Mesenteric fat pad (tissue), 1 donor: Measurements from ENCODE around the gene PARS2. TPM values are rescaled to one million over a fixed set of nuclear protein-coding genes. Genes with fewer than 3 reads are reported as not detected.
A peak's percentile ranks its signal among the peaks of the same experiment; 100 is the strongest.

Experiments
- DNase-seq: peaks from one replicate; pipeline ENCODE4 v3.0.0-alpha.2; 2020; ENCODE audit warnings: low spot score
- total RNA-seq: library from RNA; stranded (reverse); fragmentation: NEBNext Ultra II Directional; extraction: Animal tissue kit (Norgen Biotek cat#: 25700); gene quantifications from one replicate; pipeline ENCODE4 v1.2.1, GENCODE V29; 2021
- donor health status: DM: yes; HTN: yes; CAD: no.

The PARS2 gene
- total RNA-seq, 1 donor from 2014 or later = 1.9 TPM

DNA sequence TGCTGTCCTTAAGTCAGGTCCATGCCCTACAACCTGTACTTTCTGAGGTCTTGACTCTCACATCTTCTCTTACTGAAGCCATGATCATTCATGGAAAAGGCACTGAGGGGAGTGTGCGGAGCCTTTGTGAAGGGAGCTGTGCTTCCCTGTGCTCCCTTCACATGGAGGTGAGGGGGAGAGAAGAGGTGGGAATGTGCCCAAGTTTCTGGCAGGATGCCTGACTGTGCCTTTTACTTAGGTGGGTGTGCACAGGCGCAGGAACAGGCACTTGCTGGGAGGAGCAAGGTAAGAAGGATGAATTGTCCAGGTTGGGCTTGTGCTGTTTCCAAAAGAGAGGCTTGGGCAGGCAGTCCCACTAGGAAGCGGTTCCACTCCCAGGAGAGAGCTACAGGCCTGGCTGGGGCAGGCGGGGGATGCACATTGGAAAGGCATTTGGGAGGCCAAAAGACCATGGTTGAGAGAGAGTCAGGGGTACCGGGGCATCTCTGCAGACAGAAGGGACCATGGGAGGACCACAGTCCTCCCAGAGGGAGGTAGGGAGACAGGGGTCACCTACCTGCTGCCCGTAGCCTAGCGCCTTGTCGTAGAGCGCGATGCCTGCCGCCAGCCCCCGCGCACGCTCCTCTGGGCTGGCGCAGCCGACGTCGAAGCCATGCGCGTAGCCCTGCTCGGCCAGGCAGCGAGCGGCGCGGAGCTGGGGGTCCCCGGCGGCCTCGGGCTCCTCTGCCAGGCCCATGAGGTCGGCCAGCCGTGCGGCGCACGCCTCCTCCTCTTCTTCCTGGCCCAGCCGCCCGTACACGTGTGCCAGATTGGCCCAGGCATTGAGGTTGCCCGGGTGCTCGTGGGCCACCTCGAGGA, 35.9 kb upstream of the PARS2 start:
- peak; percentile 69 for DNase-seq

DNA sequence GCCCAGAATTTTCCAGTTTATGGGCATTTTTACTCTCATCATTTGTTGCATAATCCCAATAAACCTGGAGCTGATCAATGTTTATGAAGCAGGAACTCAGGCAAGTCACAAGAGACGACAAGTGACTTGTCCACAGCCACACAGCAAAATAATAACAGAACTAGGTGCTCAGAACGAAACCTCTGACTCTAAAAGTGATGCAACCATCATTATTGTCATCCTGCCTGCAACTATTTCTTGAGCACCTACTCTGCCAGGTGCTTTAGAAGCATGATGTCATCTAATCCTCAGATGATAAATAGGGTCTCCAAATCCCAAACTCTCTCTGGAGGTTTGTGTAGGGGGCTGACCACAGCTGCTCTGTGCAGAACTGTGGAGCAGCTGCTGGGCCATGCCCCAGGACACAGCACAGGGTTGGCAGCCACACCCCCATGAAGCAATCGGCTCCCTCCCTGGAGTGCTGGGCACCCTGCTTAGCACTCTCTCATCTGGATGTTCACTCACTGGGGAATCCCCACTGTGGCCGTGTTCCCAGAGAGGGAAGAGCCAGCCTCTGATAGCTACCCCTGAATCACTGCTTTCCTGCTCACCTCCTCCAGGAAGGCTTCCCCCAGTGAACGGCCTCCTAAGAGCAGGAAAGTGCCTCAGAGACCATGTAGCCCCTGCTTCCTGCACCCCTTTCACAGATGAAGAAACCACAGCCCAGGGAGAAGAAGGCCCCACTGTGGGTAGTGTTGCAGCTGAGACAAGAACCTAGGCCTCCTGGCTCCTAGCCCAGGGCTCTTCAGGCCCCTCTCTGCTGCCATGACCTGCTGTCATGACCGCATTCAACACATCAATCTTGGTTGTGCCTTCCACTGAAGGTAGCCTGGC, 34.7 kb upstream of the PARS2 start:
- DNase-seq = peak; percentile 53

DNA sequence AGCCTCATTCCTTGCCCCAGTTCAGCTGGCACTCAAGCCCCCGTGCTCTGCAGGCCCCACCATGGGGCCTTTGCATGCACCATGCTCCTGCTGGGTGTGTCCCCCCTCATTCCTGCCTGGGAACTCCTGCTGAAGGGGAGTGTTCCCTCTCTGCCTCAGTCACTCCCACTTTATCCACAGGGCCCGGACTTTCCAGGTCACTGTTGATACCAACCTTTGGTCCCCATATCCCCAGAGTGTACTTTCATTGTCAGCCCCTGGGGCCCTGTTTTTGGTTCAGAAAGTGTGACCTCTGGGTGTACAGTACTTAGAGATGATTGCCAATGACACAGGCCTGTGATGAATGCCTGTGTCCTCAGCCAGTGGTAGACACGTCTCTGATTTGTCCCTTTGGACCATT, 33.9 kb upstream of the PARS2 start:
- peak; percentile 60 for DNase-seq

DNA sequence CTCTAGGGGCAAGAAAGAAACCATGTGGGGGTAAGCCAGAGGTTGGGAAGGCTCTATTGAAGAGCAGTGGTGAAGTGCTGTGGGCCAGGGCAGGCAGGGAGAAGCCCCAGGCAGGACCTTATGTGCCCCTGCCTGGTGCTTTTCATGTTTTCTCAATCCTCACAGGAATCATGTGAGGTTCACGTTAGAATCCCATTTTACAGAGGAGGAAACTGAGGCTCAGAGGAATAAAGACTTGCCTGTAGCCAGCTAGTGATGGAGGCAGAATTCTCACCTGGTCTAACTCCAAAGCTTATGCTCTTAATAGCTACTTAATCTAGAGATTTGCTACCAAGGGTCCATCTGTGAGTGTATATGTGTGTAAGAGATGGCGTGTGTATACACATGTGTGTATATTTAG, 32.6 kb upstream of the PARS2 start:
- DNase-seq = no peak

DNA sequence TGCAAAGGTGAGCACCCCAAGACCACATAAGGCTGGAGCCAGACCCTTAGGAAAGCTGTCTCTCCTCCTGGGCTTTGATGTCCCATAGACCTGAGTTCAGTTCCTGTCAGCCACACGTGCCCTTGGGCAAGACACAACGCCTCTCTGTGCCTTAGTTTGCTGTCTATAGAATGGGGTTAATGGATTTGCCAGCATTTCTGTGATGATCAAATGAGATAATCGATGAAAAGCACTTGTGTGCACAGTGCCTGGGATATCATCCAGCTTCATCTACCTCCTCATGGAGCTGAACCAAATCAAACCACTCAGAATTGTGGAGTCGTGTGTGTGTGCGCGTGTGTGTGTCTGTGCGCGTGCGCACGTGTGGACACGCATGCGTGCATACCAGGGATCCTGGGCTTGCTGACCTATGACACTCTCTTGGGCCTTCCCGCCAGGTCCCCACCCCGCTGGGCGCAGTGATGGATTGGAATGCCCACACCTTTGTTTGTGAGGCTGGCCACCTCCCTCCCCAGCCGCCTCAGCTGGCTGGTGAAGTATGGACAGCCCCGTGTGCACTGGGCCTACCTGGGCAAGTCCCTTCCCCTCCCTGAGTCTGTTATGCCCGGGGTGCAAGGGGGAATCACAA, 31.6 kb upstream of the PARS2 start:
- no peak for DNase-seq

DNA sequence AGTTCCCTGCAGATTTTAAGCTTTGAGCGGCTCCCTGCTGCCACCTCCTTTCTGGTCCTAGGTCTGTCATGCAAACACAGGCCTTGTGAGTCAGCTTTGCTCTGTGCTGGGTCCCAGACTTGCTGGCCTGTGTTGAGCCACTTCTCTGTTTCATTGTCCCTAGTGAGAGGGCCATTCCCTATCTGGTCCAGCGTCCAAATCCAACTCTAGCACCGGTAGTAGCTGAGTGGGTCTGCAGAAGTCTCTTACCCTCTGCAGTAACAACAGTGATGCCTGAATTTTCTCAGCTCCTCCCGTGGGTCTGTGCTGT, 31.0 kb upstream of the PARS2 start:
- no peak for DNase-seq

DNA sequence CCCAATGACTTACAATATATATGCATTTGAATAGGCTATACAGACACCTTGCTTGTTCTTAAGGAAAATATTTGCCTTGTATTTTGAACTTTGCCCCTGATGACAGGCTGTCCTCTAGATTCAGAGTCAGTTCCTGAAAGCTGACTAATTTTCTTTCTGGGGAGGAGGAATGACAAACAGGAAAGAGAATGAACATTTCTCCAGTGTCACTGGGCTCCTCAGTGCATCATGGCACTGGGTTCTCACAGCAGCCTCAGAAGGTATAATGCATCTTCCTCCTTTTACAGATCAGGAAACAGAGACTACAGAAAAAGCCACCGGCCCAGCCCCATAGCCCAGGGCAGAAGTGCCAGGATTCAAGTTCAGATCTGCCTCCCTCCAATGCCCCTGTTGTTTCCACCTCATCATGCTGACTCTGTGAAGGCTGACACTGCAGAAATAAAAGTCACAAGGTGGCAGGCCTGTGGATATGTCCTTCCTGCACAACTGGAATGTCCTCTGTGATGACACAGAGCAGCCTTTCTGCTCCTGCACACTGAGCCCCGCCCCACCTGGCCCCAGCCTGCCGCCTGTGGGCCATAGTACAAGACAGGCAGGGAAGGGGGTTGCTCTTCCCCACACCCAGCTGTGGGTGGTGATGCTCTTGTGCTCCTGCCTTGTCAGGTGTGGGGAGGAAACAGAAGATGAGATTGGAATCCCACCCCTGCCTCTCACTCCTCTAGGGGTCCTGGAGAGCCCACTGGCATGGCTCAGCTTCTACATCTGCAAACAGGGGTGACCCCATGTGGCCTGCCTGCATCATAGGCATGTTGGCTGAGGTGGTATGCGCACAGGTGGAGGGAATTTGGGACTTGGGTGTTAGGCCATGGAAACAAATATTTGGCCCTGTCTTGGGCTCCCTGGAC, 30.4 kb upstream of the PARS2 start:
- no peak for DNase-seq

DNA sequence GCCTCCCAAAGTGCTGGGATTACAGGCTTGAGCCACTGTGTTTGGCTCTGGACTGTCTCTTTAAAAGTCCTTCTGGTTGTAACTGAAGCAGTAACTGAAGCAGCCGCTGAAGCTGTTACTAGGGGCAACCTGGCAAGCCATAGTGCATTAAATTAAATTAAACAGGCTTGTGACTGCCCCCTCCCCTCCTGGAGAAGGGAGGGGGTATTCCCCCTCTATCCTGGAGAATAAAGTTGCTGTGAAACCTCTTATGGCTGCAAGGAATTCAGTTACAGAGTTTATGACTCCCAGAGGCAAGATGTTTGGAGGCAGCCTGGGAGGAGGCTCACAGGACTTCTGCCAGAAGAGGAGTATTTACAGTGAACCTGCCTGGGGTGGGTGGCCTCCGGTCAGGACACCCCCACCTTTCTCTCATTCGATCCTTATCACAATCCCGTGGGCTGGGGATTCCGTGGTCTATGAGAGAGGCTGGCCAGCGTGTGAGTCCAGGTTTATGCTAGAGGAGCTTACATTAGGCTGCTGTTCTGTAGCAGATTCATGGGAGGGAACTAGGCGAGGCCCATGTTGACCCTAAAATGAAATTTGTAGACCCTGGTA, 28.5 kb upstream of the PARS2 start:
- no peak for DNase-seq

DNA sequence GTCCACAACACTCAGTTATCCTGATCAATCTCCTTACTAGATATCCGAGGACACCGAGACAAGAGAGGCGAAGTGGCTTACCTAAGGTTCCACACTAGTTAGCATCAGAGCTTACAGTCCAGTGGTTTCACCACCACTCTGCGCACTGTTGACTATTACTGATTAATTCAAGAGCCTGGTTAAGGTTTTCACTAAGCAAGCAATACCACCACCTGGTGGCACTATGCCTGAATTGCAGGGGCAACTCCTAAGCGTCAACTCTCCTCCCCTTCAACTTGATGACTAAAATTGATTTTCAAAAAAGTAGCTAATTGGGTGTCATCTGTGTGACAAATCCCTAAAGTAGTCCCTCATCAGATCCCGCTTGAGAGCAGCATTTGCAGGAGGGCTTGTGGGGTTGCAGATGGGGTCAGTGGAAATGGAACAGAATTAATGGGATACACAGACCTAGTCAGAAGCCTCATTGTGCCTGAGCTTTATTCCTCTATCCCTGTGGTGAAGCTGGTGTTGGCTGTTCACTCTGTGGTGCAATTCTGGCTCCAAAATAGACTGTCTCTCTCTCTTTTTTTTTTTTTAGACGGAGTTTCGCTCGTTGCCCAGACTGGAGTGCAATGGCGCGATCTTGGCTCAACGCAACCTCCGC, 27.7 kb upstream of the PARS2 start:
- no peak for DNase-seq

DNA sequence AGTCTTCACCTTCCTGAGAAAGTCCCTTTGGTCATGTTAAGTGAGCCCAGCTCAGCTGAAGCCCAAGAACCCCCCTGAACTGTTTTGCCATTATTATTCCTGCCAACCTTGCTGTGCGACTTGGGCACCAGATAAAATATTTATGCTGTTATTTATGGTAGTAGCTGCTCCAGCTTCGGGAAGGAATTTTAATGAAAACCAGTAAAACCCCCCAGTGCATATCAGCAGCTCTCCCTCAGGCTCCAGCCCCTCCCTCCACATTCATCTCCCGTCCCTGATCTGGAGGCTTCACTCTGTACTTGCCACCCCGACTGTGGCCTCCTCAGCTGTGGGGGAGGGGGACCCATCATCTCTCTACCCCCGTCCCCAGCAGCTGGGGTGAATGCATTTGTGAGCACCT, 24.1 kb upstream of the PARS2 start:
- no peak for DNase-seq

DNA sequence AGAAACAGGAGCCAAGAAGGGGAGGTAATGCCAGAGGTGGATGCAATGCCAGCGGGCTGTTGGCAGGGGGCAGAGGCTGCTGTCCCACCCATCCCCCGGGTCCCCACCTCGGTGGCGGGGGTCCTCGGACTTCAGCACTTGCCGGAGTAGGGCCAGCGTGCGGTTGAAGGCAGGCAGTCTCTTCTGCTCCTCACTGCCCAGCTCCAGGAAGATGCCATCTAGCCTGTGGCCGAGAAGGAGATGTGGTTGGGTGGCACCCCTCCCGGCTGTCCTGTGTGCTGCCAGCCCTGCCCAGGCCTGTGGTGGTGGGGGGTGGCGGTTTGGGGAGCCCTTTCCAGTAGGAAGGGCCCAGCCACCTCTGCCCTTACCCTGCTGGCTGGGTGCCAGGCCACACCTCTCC, 23.3 kb upstream of the PARS2 start:
- DNase-seq = no peak

DNA sequence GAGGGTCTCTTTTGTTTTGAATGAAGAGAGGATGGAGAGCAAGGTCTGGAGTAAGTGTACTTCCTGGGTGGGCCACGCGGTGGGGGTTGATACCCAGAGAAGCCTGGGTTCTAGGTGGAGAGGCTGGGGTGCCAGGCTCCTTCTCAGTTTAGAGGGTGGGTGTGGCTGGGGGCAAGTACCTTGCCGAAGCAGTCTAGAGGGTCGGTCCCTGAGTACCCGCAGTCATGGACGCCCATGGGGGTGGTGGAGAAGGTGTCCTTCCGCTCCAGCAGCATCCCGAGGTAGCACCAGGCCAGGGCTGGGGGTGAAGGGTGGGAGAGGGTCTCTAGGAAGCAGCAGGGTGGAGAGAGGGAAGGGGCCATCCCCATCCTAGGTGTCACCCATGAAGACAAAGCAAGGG, 22.5 kb upstream of the PARS2 start:
- no peak for DNase-seq

DNA sequence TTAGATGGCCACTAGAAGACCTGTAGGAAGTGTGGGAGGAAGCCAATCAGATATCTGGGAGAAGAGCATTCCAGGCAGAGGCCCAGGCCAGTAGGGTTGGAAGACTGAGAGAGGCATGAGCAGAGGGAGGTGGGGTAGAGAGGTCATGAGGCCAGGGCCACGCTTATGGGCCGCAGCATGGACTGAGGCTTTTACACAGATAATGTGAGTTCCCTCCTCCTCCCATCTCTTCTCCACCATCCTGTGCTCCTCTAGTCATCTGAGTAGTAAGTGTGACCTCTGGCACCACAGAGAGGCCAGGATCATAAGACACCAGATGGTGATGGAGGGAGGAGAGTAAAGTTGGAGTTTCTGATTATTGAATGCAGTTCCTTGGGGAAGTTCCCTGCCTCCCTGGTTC, 19.7 kb upstream of the PARS2 start:
- no peak for DNase-seq

DNA sequence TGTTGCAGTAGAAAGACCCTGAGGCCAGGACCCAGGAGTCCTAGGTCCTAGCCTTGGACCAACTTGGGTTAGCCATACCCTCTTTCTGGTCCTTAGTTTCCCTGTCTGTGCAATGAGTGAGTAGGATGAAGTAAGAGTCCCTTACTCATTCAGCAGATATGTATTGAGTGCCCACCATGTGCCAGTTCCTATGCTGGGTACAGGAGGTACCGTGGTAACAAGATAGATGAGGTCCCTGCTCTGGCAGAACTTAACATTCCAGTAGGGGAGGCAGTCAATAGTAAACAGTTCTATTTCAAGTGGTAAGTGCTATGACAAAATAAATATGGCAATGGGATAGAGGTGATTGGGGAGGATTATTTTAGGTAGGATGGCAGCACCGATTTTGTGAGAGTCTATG, 18.3 kb upstream of the PARS2 start:
- no peak for DNase-seq

DNA sequence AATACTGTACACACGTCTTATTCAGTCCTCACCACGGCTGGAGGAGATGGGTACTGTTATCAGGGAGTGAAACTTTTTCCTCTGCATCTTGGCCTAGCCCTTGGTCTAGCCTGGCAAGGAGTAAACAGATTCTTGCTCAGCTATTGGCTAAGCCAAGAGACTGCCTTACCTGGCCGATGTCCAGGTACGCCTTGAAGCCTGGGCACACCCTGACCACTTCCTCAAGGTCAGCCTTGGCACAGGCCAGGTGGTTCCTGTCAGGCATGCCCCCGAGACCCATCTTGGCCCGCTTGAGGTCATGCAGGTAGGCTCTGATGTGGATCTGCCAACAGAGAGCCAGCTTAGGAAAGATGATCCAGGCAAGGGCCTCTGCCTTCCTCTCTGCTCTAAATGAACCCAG, 17.8 kb upstream of the PARS2 start:
- DNase-seq = no peak

DNA sequence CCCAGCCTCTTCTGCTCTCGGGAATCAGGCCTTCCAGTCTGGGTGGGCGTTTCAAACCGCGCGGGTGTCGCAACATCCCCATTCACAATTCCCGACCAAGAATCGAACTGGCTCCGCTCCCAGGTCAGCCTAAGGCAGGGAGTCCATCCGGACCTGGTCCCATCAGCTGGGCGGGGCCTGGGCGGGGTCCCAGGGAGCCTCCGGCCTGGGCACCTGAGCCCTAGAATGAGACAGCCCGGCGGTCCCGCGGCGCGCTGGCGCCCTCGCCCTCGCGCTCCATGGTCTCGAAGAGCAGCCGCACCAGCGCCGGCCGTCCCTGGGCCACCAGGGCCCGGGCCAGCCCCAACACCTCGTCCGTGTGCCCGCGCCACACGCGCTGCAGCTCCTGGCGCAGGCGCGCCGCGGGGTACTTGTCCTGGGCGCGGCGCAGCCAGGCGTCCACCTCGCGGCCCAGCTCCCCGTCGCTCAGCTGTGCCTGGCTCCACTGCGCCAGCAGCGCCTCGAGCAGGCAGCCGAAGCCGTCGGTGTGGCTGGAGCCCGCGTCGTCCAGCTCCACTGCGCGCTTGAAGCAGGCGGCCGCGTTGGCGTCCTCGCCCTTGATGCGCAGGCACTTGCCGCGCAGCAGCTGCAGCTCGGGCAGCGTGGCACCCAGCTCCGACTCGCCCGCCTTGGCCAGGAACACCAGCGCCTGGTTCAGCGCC, 16.9 kb upstream of the PARS2 start:
- no peak for DNase-seq

DNA sequence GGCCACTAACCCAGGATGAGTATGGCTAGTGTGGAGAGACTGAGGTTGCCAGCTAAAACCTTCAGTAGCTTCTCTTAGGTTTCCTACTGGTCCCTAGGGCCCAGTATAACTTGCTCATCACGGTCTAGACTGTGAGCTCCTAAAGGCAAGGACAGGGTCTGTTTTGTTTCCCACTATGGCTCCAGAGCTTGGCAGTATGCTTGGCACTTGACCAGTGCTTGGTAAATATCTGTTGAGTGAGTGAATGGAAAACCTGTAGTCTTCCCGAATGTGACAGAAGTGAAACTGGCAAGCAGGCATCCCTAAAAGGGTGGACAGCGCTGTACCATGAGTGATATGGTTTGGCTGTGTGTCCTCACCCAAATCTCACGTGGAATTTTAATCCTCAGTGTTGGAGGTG, 13.1 kb upstream of the PARS2 start:
- no peak for DNase-seq

DNA sequence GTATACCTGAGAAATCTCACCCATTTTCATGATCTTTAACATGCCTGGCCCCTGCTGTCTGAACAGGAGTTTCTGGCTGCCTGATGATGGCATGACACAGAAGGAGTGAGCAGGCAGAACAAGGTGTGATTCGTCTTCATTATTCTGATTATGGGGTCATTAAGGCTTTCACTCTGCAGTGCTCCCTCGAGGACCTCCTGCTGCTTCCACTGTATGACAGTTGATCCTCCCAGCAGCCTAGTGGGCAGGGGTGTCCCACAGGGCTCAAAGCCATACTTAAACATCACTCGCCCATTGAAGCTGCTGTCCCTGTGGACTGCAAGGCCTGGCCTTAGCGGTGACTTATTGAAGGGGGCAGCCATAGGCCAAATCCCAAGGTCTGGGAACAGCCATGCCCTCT, 12.7 kb upstream of the PARS2 start:
- DNase-seq = no peak
